IMR-90 (cell line): ENCODE results near the gene GRIN2B. TPM values are rescaled to one million over a fixed set of nuclear protein-coding genes. Genes with fewer than 3 reads are reported as not detected.

ENCODE experiments used
- ATAC-seq: fragments of 200-7000 bp; cut with Tn5 transposase; 2 replicates; pipeline ENCODE4 v1.9.1; 2020; ENCODE audit warnings: low read depth, mild to moderate bottlenecking, moderate library complexity
- BruUV-seq: library from RNA; stranded (reverse); fragments of 400-500 nt; replicated peaks from 2 replicates; lab custom pipeline; 2021; lab: Mats Ljungman, UMichigan
- CTCF ChIA-PET: fragments of 300-600 bp; formaldehyde crosslinking; extraction: SDS; loops from one replicate; lab custom pipeline; 2021; ENCODE audit warnings: antibody characterized with exemption; lab: Yijun Ruan, JAX
- POLR2A ChIA-PET: fragments of 300-600 bp; sonication (Branson Sonifier 250); formaldehyde crosslinking; loops from one replicate; lab custom pipeline; 2022; ENCODE audit warnings: antibody characterized with exemption; ENCODE audit not compliant: unreplicated experiment; lab: Charles Lee
- DNase-seq: peaks from one replicate; pipeline ENCODE4 v3.0.0; 2013
- H2AFZ ChIP-seq: replicated peaks from 2 replicates; pipeline ENCODE3; 2013; ENCODE audit warnings: low read length, mild to moderate bottlenecking; ENCODE audit not compliant: poor library complexity
- H2AK5ac ChIP-seq: 2 replicates; pipeline ENCODE4 v1.6.1; 2013; ENCODE audit warnings: low read depth, low read length, inconsistent platforms
- H2AK9ac ChIP-seq: replicated peaks from 2 replicates; pipeline ENCODE3; 2013; ENCODE audit warnings: mild to moderate bottlenecking, low read depth, low read length, moderate library complexity; ENCODE audit not compliant: poor library complexity
- H2BK120ac ChIP-seq: 2 replicates; pipeline ENCODE4 v1.6.1; 2013; ENCODE audit warnings: low read depth, low read length, inconsistent platforms
- H2BK15ac ChIP-seq: 3 replicates; pipeline ENCODE4 v1.6.1; 2013; ENCODE audit warnings: low read depth, low read length, inconsistent platforms
- H2BK20ac ChIP-seq: 2 replicates; pipeline ENCODE4 v1.6.1; 2013; ENCODE audit warnings: low read depth, mild to moderate bottlenecking, inconsistent platforms, low read length, moderate library complexity
- H2BK5ac ChIP-seq: 2 replicates; pipeline ENCODE4 v1.6.1; 2013; ENCODE audit warnings: mild to moderate bottlenecking, low read depth, low read length, inconsistent platforms; ENCODE audit not compliant: poor library complexity, severe bottlenecking
- H3K14ac ChIP-seq: replicated peaks from 2 replicates; pipeline ENCODE4 v1.6.1; 2013; ENCODE audit warnings: low read depth, low read length, inconsistent platforms
- H3K18ac ChIP-seq: 2 replicates; pipeline ENCODE4 v1.6.1; 2013; ENCODE audit warnings: low read depth, low read length, control low read depth
- H3K23ac ChIP-seq: 2 replicates; pipeline ENCODE4 v1.6.1; 2013; ENCODE audit warnings: low read depth, low read length, inconsistent platforms
- H3K27ac ChIP-seq: 2 replicates; pipeline ENCODE4 v1.5.1; 2013; ENCODE audit warnings: mild to moderate bottlenecking, control low read depth, low read length; ENCODE audit not compliant: insufficient read depth
- H3K27me3 ChIP-seq: 2 replicates; pipeline ENCODE4 v1.6.1; 2013; ENCODE audit warnings: low read length; ENCODE audit not compliant: control insufficient read depth, insufficient read depth
- H3K36me3 ChIP-seq: 2 replicates; pipeline ENCODE4 v1.6.1; 2013; ENCODE audit warnings: low read length, mixed read lengths; ENCODE audit not compliant: control insufficient read depth, insufficient read depth
- H3K4ac ChIP-seq: 2 replicates; pipeline ENCODE4 v1.6.1; 2013; ENCODE audit warnings: low read depth, low read length, inconsistent platforms
- H3K4me1 ChIP-seq: 2 replicates; pipeline ENCODE4 v1.6.1; 2013; ENCODE audit warnings: low read length, mixed read lengths; ENCODE audit not compliant: control insufficient read depth, insufficient read depth
- H3K4me2 ChIP-seq: 2 replicates; pipeline ENCODE4 v1.6.1; 2013; ENCODE audit warnings: low read depth, mild to moderate bottlenecking, control low read depth, low read length, moderate library complexity
- H3K4me3 ChIP-seq: 2 replicates; pipeline ENCODE4 v1.5.1; 2013; ENCODE audit warnings: low read depth, mild to moderate bottlenecking, control low read depth, low read length, moderate library complexity; ENCODE audit not compliant: insufficient read depth
- H3K56ac ChIP-seq: 2 replicates; pipeline ENCODE4 v1.6.1; 2013; ENCODE audit warnings: low read length, inconsistent platforms; ENCODE audit not compliant: insufficient read depth; ENCODE audit errors: extremely low read depth
- H3K79me1 ChIP-seq, 2 experiments: 2 replicates each; pipeline ENCODE4 v1.6.1; 2013; ENCODE audit warnings: low read length in 2 of 2, inconsistent platforms in 1 of 2, low read depth in 1 of 2
- H3K9ac ChIP-seq: 2 replicates; pipeline ENCODE4 v1.6.1; 2013; ENCODE audit warnings: low read depth, low read length, control low read depth
- H3K9me1 ChIP-seq: 2 replicates; pipeline ENCODE4 v1.6.1; 2013; ENCODE audit warnings: low read length, inconsistent platforms; ENCODE audit not compliant: insufficient read depth
- H3K9me3 ChIP-seq: 2 replicates; pipeline ENCODE4 v1.6.1; 2013; ENCODE audit warnings: low read length; ENCODE audit not compliant: control insufficient read depth, insufficient read depth
- H4K20me1 ChIP-seq: 2 replicates; pipeline ENCODE4 v1.6.1; 2013; ENCODE audit warnings: low read length, inconsistent platforms; ENCODE audit not compliant: insufficient read depth
- H4K5ac ChIP-seq: 2 replicates; pipeline ENCODE4 v1.6.1; 2013; ENCODE audit warnings: mild to moderate bottlenecking, low read depth, low read length, control low read depth
- H4K8ac ChIP-seq, 2 experiments: 2 replicates each; pipeline ENCODE4 v1.6.1; 2013; ENCODE audit warnings: low read depth in 2 of 2, low read length in 2 of 2, control low read depth in 1 of 2, inconsistent platforms in 1 of 2
- H4K91ac ChIP-seq: 2 replicates; pipeline ENCODE4 v1.6.1; 2013; ENCODE audit warnings: low read depth, low read length, inconsistent platforms; ENCODE audit not compliant: insufficient read depth
- BHLHE40 ChIP-seq: fragments of 150-350 bp; IDR thresholded peaks from 2 replicates; pipeline ENCODE4 v1.6.1; 2016; ENCODE audit warnings: mild to moderate bottlenecking, low read depth, low read length
- CTCF ChIP-seq: conservative IDR thresholded peaks from 2 replicates; pipeline ENCODE4 v1.5.1; 2012; ENCODE audit warnings: mild to moderate bottlenecking, low read depth, low read length, improper control_type of control experiment
- ELK1 ChIP-seq: fragments of 150-350 bp; IDR thresholded peaks from 2 replicates; pipeline ENCODE4 v1.6.1; 2016; ENCODE audit warnings: low read depth, mild to moderate bottlenecking, low read length, moderate library complexity, borderline replicate concordance
- FOS ChIP-seq: fragments of 150-350 bp; IDR thresholded peaks from 2 replicates; pipeline ENCODE4 v1.6.1; 2016; ENCODE audit warnings: low read depth, low read length
- POLR2A ChIP-seq: IDR thresholded peaks from 2 replicates; pipeline ENCODE4 v1.6.1; 2012; ENCODE audit warnings: mild to moderate bottlenecking, low read depth, low read length
- RFX5 ChIP-seq: IDR thresholded peaks from 2 replicates; pipeline ENCODE4 v1.8.0; 2012; ENCODE audit warnings: low read depth, mild to moderate bottlenecking, low read length, moderate library complexity
- WGBS, 2 experiments: methylation state at CpG; one replicate each; pipeline versions ENCODE4 v1.1.5 to v1.1.7; 2013; ENCODE audit warnings: missing lambda C conversion rate in 2 of 2; ENCODE audit not compliant: insufficient read length in 1 of 2; ENCODE audit errors: extremely low coverage in 2 of 2; 5-methylcytosine and 5-hydroxymethylcytosine counted together
- dilution Hi-C: fragments of 300-500 bp; cut with HindIII; formaldehyde crosslinking; loops from one replicate; pipeline ENCODE4 v1.14.3; 2018; ENCODE audit warnings: low sequenced_read_pairs; ENCODE audit not compliant: unreplicated experiment
- in situ Hi-C: fragments of 300-500 bp; cut with MboI; formaldehyde crosslinking; loops from 3 replicates; pipeline ENCODE4 v1.14.3; 2019; ENCODE audit warnings: low sequenced_read_pairs, inconsistent platforms, mixed read lengths
- intact Hi-C: fragments of 100-400 bp; cut with micrococcal nuclease; formaldehyde crosslinking; loops from 2 replicates; pipeline ENCODE4 v1.10.0; 2022
- polyA plus RNA-seq, 3 experiments: library from polyadenylated mRNA; depleted of rRNA; stranded (reverse); fragments of >200 nt; gene quantifications; 2 replicates each; pipeline ENCODE4 v1.2.3, GENCODE V29; 2012; ENCODE audit warnings: low replicate concordance in 1 of 3
- total RNA-seq: library from RNA; depleted of rRNA; stranded (reverse); fragments of >200 nt; gene quantifications from 2 replicates; pipeline ENCODE4 v1.2.3, GENCODE V29; 2012

GRIN2B gene
- total and polyA plus RNA-seq, 2 of the 4 experiments (the other 2 are of a cell fraction): under 0.01 TPM; not detected in 1

GRCh38 chr12:13961971-13962370, 19.4 kb downstream of the GRIN2B start:
- Histone ChIP-seq H2AK5ac (no peak overlapping the region), H3K9me3 (peaks cover 2% of the 10 kb centered on the region; the same call in 1 of the 2 replicates), H3K36me3 (no peaks in the 10 kb centered on the region), H3K4me2 (no peak overlapping the region), H3K14ac (no peak overlapping the region), H2AFZ (no peak overlapping the region), H4K20me1 (no peaks in the 10 kb centered on the region), H3K9ac (no peak overlapping the region), H4K91ac (no peak overlapping the region), H3K4me3 (no peak overlapping the region), H2AK9ac (no peak overlapping the region), H3K27ac (no peak overlapping the region), H3K18ac (no peak overlapping the region), H2BK20ac (no peak overlapping the region), H3K27me3 (no peaks in the 10 kb centered on the region), H3K4me1 (no peaks in the 10 kb centered on the region), H4K5ac (no peak overlapping the region), H4K8ac (no peak overlapping the region), H3K9me1 (no peaks in the 10 kb centered on the region), H2BK5ac (no peak overlapping the region), H3K56ac (no peak overlapping the region), H3K23ac (no peak overlapping the region), H3K4ac (no peak overlapping the region), H3K79me1 (no peaks in the 10 kb centered on the region), H2BK120ac (no peak overlapping the region), H2BK15ac (no peak overlapping the region)
- no TSS peak for BruUV-seq
- CTCF ChIA-PET: no interaction called here
- 14% methylated on average over 1 of the region's 6 CpGs; no CpG with 5 or more reads in 1 of the 2 experiments for WGBS, 2 experiments
- in situ Hi-C loops: no loop called here
- DNase-seq: no peak
- POLR2A ChIA-PET: no interaction called here
- ATAC-seq: no peak
- intact Hi-C loops: no loop called here
- TF ChIP-seq RFX5 (no peak), POLR2A (no peak), FOS (no peak), CTCF (no peak), BHLHE40 (no peak), ELK1 (no peak)
- dilution Hi-C loops: no loop called here
